Testis (tissue), 3 donors: ENCODE measurements around the gene KIF26B. TPM values are rescaled to one million over a fixed set of nuclear protein-coding genes. Genes with fewer than 3 reads are reported as not detected.

Experiments
- DNase-seq: peaks from one replicate; pipeline ENCODE4 v3.0.0-alpha.2; 2019
- H3K27ac ChIP-seq, 2 donors: fragments of 200-600 bp; sonication (generic); one replicate each; pipeline ENCODE4 v1.5.1; 2019
- H3K27me3 ChIP-seq: fragments of 200-600 bp; sonication (generic); one replicate; pipeline ENCODE4 v1.5.1; 2019
- H3K36me3 ChIP-seq: fragments of 200-600 bp; sonication (generic); one replicate; pipeline ENCODE4 v1.5.1; 2017; ENCODE audit warnings: low read depth; ENCODE audit errors: missing control alignments
- H3K4me1 ChIP-seq: fragments of 200-600 bp; sonication (generic); one replicate; pipeline ENCODE4 v1.5.1; 2019
- H3K4me3 ChIP-seq, 2 donors: fragments of 200-600 bp; sonication (generic); one replicate each; pipeline ENCODE4 v1.5.1; 2017 to 2019
- H3K9me3 ChIP-seq: fragments of 200-600 bp; sonication (generic); one replicate; pipeline ENCODE4 v1.5.1; 2017
- POLR2A ChIP-seq: fragments of 450-650 bp; IDR thresholded peaks from one replicate; pipeline ENCODE4 v1.6.1; 2017; ENCODE audit warnings: antibody characterized with exemption, mild to moderate bottlenecking, moderate library complexity
- WGBS, 2 donors: methylation state at CpG; one replicate each; pipeline ENCODE4 v1.1.5; 2018; 5-methylcytosine and 5-hydroxymethylcytosine counted together
- intact Hi-C: fragments of 100-400 bp; cut with DNase I; formaldehyde crosslinking; loops from one replicate; pipeline ENCODE4 v1.15.1; 2023; ENCODE audit warnings: low total_unique reads
- polyA plus RNA-seq: library from polyadenylated mRNA; stranded (reverse); fragments of 350-450 nt; fragmentation: Illumina TruSeq; extraction: RNeasy Lipid Tissue Mini Kit (QIAGEN cat#74804); gene quantifications from one replicate; pipeline ENCODE4 v1.2.3, GENCODE V29; 2014; ENCODE audit warnings: low read depth, low replicate concordance; ENCODE audit not compliant: insufficient read depth
- total RNA-seq, 2 donors: library from RNA; depleted of rRNA; stranded (reverse); fragments of >200 nt; gene quantifications; one replicate each; pipeline ENCODE4 v1.2.3, GENCODE V29; 2016
- TF ChIP-seq, protein P1 (sequence below), 3 experiments: fragments of 450-650 bp in 2 of 3; fragments of 200-600 bp in 1 of 3; sonication (generic) in 1 of 3; IDR thresholded peaks; one replicate each; pipeline ENCODE4 v1.5.1; 2016 to 2019; ENCODE audit warnings: antibody characterized with exemption in 3 of 3, mild to moderate bottlenecking in 2 of 3, moderate library complexity in 1 of 3

The KIF26B gene
- total and polyA plus RNA-seq, 3 donors from 2014 or later = 3.0 to 4.8 (median 3.1) TPM

GRCh38 chr1:245247801-245248200, 93.0 kb downstream of the KIF26B start:
- no peak for DNase-seq
- H3K4me3 ChIP-seq = no peak overlapping the region
- H3K27me3 ChIP-seq = no peaks in the 10 kb centered on the region
- H3K36me3 ChIP-seq = no peaks in the 10 kb centered on the region
- intact Hi-C loops = no loop called here
- no peaks in the 10 kb centered on the region for H3K9me3 ChIP-seq
- H3K4me1 ChIP-seq = no peaks in the 10 kb centered on the region
- TF ChIP-seq POLR2A = no peak
- TF ChIP-seq, protein P1, sequence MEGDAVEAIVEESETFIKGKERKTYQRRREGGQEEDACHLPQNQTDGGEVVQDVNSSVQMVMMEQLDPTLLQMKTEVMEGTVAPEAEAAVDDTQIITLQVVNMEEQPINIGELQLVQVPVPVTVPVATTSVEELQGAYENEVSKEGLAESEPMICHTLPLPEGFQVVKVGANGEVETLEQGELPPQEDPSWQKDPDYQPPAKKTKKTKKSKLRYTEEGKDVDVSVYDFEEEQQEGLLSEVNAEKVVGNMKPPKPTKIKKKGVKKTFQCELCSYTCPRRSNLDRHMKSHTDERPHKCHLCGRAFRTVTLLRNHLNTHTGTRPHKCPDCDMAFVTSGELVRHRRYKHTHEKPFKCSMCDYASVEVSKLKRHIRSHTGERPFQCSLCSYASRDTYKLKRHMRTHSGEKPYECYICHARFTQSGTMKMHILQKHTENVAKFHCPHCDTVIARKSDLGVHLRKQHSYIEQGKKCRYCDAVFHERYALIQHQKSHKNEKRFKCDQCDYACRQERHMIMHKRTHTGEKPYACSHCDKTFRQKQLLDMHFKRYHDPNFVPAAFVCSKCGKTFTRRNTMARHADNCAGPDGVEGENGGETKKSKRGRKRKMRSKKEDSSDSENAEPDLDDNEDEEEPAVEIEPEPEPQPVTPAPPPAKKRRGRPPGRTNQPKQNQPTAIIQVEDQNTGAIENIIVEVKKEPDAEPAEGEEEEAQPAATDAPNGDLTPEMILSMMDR (IDR thresholded peaks at IDR 0.05) = no peak
- 75% methylated on average over 7 of the region's 7 CpGs for WGBS, 2 donors
- no peak overlapping the region for H3K27ac ChIP-seq

- Histone ChIP-seq H3K9me3 (no peaks in the 10 kb centered on the region), H3K4me3 (no peak overlapping the region), H3K27ac (no peak overlapping the region), H3K36me3 (no peaks in the 10 kb centered on the region), H3K4me1 (no peaks in the 10 kb centered on the region), H3K27me3 (no peaks in the 10 kb centered on the region)
- TF ChIP-seq, protein P1 (IDR thresholded peaks at IDR 0.05) = no peak
- TF ChIP-seq POLR2A = no peak
- 75 to 79% methylated on average over 18 of the region's 18 CpGs for WGBS, 2 donors
- intact Hi-C loops = no loop called here
- no peak for DNase-seq
Observed at GRCh38 chr1:245248231-245248731, 93.5 kb downstream of the KIF26B start.

GRCh38 chr1:245255783-245256182, 101.0 kb downstream of the KIF26B start:
- Histone ChIP-seq H3K36me3 (no peaks in the 10 kb centered on the region), H3K4me3 (no peak overlapping the region), H3K4me1 (no peaks in the 10 kb centered on the region), H3K27me3 (no peaks in the 10 kb centered on the region), H3K27ac (no peak overlapping the region), H3K9me3 (no peaks in the 10 kb centered on the region)
- TF ChIP-seq, protein P1 (IDR thresholded peaks at IDR 0.05) = no peak
- no peak for TF ChIP-seq POLR2A
- 83 to 86% methylated on average over 3 of the region's 3 CpGs for WGBS, 2 donors
- DNase-seq = no peak
- intact Hi-C loops = no loop called here

GRCh38 chr1:245256528-245256927, 101.7 kb downstream of the KIF26B start:
- Histone ChIP-seq H3K36me3 (no peaks in the 10 kb centered on the region), H3K4me1 (no peaks in the 10 kb centered on the region), H3K9me3 (no peaks in the 10 kb centered on the region), H3K27ac (no peak overlapping the region), H3K4me3 (no peak overlapping the region), H3K27me3 (no peaks in the 10 kb centered on the region)
- DNase-seq = no peak
- intact Hi-C loops = no loop called here
- TF ChIP-seq, protein P1 (IDR thresholded peaks at IDR 0.05) = no peak
- no peak for TF ChIP-seq POLR2A
- WGBS, 2 donors = 72 to 75% methylated on average over 6 of the region's 6 CpGs

DNA sequence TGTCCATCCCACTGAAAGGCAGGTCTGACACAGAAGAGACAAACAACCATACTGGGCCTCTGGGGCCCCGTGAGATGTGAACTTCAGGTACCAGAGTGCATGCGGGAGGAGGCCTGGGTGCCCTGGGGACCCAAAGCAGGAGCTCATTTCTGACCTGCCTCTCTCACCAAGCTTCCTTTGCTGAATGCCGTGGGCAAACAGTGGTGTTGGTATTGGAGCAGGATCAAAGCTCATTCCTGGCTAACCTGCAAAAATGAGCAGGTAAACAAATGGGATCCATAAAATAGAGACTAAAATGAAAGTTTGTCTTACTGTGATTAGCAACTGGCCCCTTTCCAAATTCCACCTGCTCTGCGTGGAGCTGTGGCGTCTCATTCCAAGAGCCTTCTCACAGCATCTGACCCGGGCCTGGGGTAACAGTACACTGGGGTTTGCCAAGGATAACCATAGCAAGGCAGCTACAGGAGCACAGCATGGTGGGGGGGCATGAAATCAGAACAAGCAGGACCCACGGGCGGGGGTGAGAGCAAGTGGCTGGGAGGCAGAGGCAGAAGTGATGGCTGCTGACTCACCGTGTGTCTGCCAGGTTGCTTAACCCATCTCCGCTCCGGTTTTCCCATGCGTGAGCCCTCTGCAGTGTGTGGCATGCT, 103.6 kb downstream of the KIF26B start:
- Histone ChIP-seq H3K27ac (no peak overlapping the region), H3K4me3 (no peak overlapping the region), H3K9me3 (no peaks in the 10 kb centered on the region), H3K4me1 (no peaks in the 10 kb centered on the region), H3K36me3 (no peaks in the 10 kb centered on the region), H3K27me3 (no peaks in the 10 kb centered on the region)
- 80 to 81% methylated on average over 12 of the region's 12 CpGs for WGBS, 2 donors
- DNase-seq = no peak
- intact Hi-C loops = no loop called here
- no peak for TF ChIP-seq POLR2A
- TF ChIP-seq, protein P1 (IDR thresholded peaks at IDR 0.05) = no peak
